HEK293 (cell line): ENCODE data around the gene TSR3.

Experiments
- WT1 ChIP-seq: fragments of 450-650 bp; formaldehyde crosslinking; IDR thresholded peaks from 2 replicates; pipeline ENCODE4 v1.5.1; 2016; ENCODE audit warnings: missing biosample characterization, missing genetic modification characterization
- ZNF16 ChIP-seq: fragments of 450-650 bp; formaldehyde crosslinking; IDR thresholded peaks from 2 replicates; pipeline ENCODE4 v1.5.1; 2016; ENCODE audit warnings: low read depth, missing biosample characterization, missing genetic modification characterization
- ZNF23 ChIP-seq: fragments of 450-650 bp; formaldehyde crosslinking; IDR thresholded peaks from 2 replicates; pipeline ENCODE4 v1.5.1; 2016; ENCODE audit warnings: missing biosample characterization, missing genetic modification characterization, borderline replicate concordance
- ZNF274 ChIP-seq, 2 experiments: fragments of 200-500 bp in 1 of 2; fragments of 450-650 bp in 1 of 2; sonication (Bioruptor generic) in 1 of 2; formaldehyde crosslinking in 1 of 2; IDR thresholded peaks; 2 replicates each; pipeline versions ENCODE4 v1.5.1 to v1.6.1; 2014 to 2016; ENCODE audit warnings: borderline replicate concordance in 1 of 2, inconsistent platforms in 1 of 2, low read length in 1 of 2, missing biosample characterization in 1 of 2, missing genetic modification characterization in 1 of 2
- ZNF654 ChIP-seq: fragments of 450-650 bp; formaldehyde crosslinking; IDR thresholded peaks from 2 replicates; pipeline ENCODE4 v1.5.1; 2016; ENCODE audit warnings: low read depth, missing biosample characterization, missing genetic modification characterization
- ZNF747 ChIP-seq: fragments of 450-650 bp; formaldehyde crosslinking; IDR thresholded peaks from 2 replicates; pipeline ENCODE4 v1.5.1; 2016; ENCODE audit warnings: missing biosample characterization, missing genetic modification characterization
- TF ChIP-seq, protein P1 (sequence below): fragments of 450-650 bp; formaldehyde crosslinking; IDR thresholded peaks from 2 replicates; pipeline ENCODE4 v1.5.1; 2016; ENCODE audit warnings: missing biosample characterization, missing genetic modification characterization
- TF ChIP-seq, protein P2 (sequence below): fragments of 450-650 bp; formaldehyde crosslinking; IDR thresholded peaks from 2 replicates; pipeline ENCODE4 v1.5.1; 2017; ENCODE audit warnings: missing biosample characterization, missing genetic modification characterization

DNA sequence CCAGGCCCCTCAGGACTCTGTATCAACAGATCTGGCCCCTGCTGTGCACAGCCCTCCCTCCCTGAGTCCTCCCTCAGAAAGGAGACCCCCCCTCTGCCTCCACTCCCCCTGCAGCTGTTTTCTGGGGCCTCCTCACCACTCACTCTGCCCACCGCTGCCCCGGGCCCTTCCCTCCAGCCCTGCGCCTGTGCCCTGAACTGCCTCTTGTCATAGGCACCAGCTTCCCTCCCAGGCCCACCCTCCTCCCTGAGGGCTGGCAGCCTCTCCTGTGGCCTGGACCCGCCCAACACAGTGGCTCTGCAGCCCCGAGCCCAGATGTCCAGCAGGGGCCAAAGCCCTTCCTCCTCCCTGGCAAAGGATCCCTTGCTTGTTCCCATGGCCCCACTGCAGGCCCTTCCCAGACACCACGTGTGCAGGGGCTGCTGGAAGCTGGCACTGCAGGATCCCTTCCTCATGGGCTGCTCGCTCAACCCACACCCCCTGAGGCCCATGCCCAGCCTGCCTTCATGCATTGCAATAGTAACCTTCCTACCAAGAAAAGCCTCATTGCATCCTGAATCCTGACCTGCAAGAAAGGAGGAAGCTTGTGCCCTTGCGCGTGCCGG lies 25.8 kb upstream of the TSR3 start:
- TF ChIP-seq ZNF274 (IDR thresholded peaks at IDR 0.05; ENCODE audit: low read length) = no peak
- TF ChIP-seq ZNF274 (tag by site-specific recombination; IDR thresholded peaks at IDR 0.05; ENCODE audit: borderline replicate concordance) = no peak
- no peak for TF ChIP-seq ZNF654 (tag by site-specific recombination)
- TF ChIP-seq ZNF16 = no peak
- TF ChIP-seq ZNF747 = no peak
- TF ChIP-seq, protein P1, sequence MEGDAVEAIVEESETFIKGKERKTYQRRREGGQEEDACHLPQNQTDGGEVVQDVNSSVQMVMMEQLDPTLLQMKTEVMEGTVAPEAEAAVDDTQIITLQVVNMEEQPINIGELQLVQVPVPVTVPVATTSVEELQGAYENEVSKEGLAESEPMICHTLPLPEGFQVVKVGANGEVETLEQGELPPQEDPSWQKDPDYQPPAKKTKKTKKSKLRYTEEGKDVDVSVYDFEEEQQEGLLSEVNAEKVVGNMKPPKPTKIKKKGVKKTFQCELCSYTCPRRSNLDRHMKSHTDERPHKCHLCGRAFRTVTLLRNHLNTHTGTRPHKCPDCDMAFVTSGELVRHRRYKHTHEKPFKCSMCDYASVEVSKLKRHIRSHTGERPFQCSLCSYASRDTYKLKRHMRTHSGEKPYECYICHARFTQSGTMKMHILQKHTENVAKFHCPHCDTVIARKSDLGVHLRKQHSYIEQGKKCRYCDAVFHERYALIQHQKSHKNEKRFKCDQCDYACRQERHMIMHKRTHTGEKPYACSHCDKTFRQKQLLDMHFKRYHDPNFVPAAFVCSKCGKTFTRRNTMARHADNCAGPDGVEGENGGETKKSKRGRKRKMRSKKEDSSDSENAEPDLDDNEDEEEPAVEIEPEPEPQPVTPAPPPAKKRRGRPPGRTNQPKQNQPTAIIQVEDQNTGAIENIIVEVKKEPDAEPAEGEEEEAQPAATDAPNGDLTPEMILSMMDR = no peak
- TF ChIP-seq ZNF23 (tag by site-specific recombination) = no peak
- no peak for TF ChIP-seq WT1 (tag by site-specific recombination)
- TF ChIP-seq, protein P2, sequence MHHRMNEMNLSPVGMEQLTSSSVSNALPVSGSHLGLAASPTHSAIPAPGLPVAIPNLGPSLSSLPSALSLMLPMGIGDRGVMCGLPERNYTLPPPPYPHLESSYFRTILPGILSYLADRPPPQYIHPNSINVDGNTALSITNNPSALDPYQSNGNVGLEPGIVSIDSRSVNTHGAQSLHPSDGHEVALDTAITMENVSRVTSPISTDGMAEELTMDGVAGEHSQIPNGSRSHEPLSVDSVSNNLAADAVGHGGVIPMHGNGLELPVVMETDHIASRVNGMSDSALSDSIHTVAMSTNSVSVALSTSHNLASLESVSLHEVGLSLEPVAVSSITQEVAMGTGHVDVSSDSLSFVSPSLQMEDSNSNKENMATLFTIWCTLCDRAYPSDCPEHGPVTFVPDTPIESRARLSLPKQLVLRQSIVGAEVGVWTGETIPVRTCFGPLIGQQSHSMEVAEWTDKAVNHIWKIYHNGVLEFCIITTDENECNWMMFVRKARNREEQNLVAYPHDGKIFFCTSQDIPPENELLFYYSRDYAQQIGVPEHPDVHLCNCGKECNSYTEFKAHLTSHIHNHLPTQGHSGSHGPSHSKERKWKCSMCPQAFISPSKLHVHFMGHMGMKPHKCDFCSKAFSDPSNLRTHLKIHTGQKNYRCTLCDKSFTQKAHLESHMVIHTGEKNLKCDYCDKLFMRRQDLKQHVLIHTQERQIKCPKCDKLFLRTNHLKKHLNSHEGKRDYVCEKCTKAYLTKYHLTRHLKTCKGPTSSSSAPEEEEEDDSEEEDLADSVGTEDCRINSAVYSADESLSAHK (tag by site-specific recombination) = no peak
